ENCODE measurements around the gene SMAD7. TPM values are rescaled to one million over a fixed set of nuclear protein-coding genes. Genes with fewer than 3 reads are reported as not detected.
A peak's percentile ranks its signal among the peaks of the same experiment; 100 is the strongest.

Gene SMAD7
- total and polyA plus RNA-seq, 7 donors, result 13.2 to 29.1 (median 19.0) TPM

DNA sequence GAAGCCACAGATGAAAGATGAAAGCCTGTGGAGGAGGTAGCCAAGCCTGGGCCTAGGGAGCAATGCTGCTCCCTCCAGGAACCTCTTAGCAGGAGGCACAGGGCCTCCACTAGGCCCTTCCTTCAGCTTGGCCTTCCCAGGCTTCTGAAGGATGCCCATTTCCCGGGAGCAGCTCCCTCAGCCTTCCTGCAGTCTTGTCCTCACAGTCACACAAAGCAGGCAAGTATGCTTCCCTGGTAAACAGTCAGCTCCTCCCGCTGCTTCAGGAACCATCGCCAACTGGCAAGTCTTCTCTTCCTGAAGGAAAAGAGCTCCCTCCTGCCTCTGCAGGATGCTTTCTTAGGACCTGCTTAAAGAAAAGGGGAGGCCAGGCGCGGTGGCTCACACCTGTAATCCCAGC, 53.2 kb downstream of the SMAD7 start:
- no peaks in the 10 kb centered on the region for H3K27me3 ChIP-seq
- 82 to 85% methylated on average over 5 of the region's 5 CpGs for WGBS, 2 donors
- intact Hi-C loops (cut with DNase I), result no loop called here
- no peaks in the 10 kb centered on the region for H3K36me3 ChIP-seq
- no peaks in the 10 kb centered on the region for H3K9me3 ChIP-seq
- peaks cover 0 to 26% (median 15%) of the 10 kb centered on the region in 4 donors for H3K4me1 ChIP-seq
- peak overlapping the region in 1 of 4 donors; percentile 25 for H3K27ac ChIP-seq
- TF ChIP-seq EP300 (IDR thresholded peaks at IDR 0.05) (no peak), POLR2AphosphoS5 (IDR thresholded peaks at IDR 0.05) (no peak), CTCF (IDR thresholded peaks at IDR 0.05) (no peak), POLR2A (IDR thresholded peaks at IDR 0.05) (no peak)
- H3K4me3 ChIP-seq, result no peak overlapping the region
- DNase-seq, result peak; percentile 41

GRCh38 chr18:48896875-48897511, 53.8 kb downstream of the SMAD7 start:
- peaks cover 0 to 21% (median 10%) of the 10 kb centered on the region in 4 donors for H3K4me1 ChIP-seq
- 73 to 90% methylated on average over 9 of the region's 9 CpGs for WGBS, 2 donors
- H3K27ac ChIP-seq, result peak overlapping the region in 1 of 4 donors; percentile 25
- no peak overlapping the region for H3K4me3 ChIP-seq
- no peaks in the 10 kb centered on the region for H3K36me3 ChIP-seq
- H3K27me3 ChIP-seq, result no peaks in the 10 kb centered on the region
- intact Hi-C loops (cut with DNase I), result no loop called here
- DNase-seq, result peak; percentile 76
- TF ChIP-seq POLR2A (IDR thresholded peaks at IDR 0.05) (no peak), POLR2AphosphoS5 (IDR thresholded peaks at IDR 0.05) (peak in 1 of 4 donors; percentile 6)
- H3K9me3 ChIP-seq, result no peaks in the 10 kb centered on the region

DNA sequence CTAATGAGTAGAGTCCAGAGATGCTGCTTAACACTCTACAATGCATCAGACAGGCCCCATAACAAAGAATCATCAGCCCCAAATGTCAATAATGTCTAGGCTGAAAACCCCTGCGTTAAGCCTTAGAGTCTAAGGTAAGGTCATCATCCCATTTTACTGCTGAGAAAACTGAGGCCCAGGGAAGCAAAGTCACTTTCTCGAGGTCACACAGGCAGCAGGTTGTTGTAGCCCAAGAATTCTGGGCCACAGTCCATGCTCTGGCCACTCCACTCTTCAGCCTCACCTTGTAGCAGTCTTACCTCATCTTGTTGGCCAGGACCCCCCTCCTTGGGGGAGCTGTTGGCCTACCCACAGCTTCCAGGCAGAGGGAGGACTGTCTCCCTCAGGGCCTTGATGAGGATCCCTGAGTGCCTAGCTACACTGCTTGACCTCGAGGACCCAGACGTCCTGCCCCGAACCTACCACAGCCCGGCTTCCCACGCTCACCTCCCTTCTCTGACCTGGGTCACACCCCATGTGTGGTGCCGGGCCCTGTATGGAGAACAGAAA, 54.4 kb downstream of the SMAD7 start:
- H3K4me1 ChIP-seq, result peaks cover 0 to 15% (median 4%) of the 10 kb centered on the region in 4 donors
- no peaks in the 10 kb centered on the region for H3K36me3 ChIP-seq
- TF ChIP-seq CTCF (IDR thresholded peaks at IDR 0.05) (no peak), POLR2AphosphoS5 (IDR thresholded peaks at IDR 0.05) (no peak), EP300 (IDR thresholded peaks at IDR 0.05) (no peak), POLR2A (IDR thresholded peaks at IDR 0.05) (no peak)
- H3K27me3 ChIP-seq, result no peaks in the 10 kb centered on the region
- no peak overlapping the region for H3K27ac ChIP-seq
- H3K4me3 ChIP-seq, result no peak overlapping the region
- WGBS, 2 donors, result 78 to 84% methylated on average over 8 of the region's 8 CpGs
- intact Hi-C loops (cut with DNase I), result no loop called here
- DNase-seq, result no peak
- H3K9me3 ChIP-seq, result no peaks in the 10 kb centered on the region

DNA sequence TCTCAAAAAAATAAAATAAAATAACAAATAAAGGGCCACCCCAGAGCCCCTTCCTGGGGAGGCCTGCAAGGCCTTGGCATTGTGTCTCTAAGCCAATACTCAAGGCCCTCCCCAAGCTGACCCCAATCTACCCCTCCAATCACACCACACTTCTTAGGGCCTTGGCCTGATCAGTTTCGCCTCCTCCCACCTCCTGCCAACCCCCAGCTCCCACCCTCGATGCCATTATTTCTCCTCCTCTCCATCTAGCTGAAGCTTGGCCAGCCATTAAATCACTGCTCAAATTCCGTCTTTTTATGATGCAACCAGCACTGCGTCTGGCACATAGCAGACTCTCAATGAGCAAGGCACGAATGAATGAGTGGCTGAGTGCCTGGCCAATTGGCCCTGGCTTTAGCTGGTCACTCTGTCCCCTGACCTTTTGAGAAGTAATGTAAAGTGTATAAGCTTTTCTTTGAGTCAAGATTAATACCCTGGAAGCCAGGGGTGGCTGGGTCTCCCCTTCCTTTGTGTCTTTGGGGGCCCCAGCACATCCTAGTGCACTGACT, 55.9 kb downstream of the SMAD7 start:
- H3K36me3 ChIP-seq, result no peaks in the 10 kb centered on the region
- WGBS, 2 donors, result 86 to 91% methylated on average over 5 of the region's 5 CpGs
- H3K27ac ChIP-seq, result no peak overlapping the region
- intact Hi-C loops (cut with DNase I), result no loop called here
- TF ChIP-seq CTCF (IDR thresholded peaks at IDR 0.05), result no peak
- TF ChIP-seq POLR2AphosphoS5 (IDR thresholded peaks at IDR 0.05), result no peak
- TF ChIP-seq EP300 (IDR thresholded peaks at IDR 0.05), result no peak
- TF ChIP-seq POLR2A (IDR thresholded peaks at IDR 0.05), result no peak
- H3K4me1 ChIP-seq, result peaks cover 0 to 14% (median 4%) of the 10 kb centered on the region in 4 donors
- no peaks in the 10 kb centered on the region for H3K9me3 ChIP-seq
- no peaks in the 10 kb centered on the region for H3K27me3 ChIP-seq
- no peak overlapping the region for H3K4me3 ChIP-seq
- peak; percentile 38 for DNase-seq
